Glutamatergic neuron (in vitro differentiated cells): ENCODE measurements around the gene HJURP. TPM values are rescaled to one million over a fixed set of nuclear protein-coding genes. Genes with fewer than 3 reads are reported as not detected.

Experiments
- DNase-seq: peaks from one replicate; pipeline ENCODE4 v3.0.0; 2022
- H3K27ac Mint-ChIP-seq: one replicate; pipeline ENCODE4 v1.8.0; 2020; ENCODE audit warnings: mild to moderate bottlenecking, mixed read lengths, inconsistent platforms; ENCODE audit not compliant: unreplicated experiment
- H3K27me3 Mint-ChIP-seq: one replicate; pipeline ENCODE4 v1.8.0; 2020; ENCODE audit warnings: mild to moderate bottlenecking, moderate library complexity, mixed read lengths, inconsistent platforms; ENCODE audit not compliant: unreplicated experiment
- H3K36me3 Mint-ChIP-seq: one replicate; pipeline ENCODE4 v1.8.0; 2020; ENCODE audit warnings: mild to moderate bottlenecking, mixed read lengths, inconsistent platforms; ENCODE audit not compliant: unreplicated experiment
- H3K4me1 Mint-ChIP-seq: one replicate; pipeline ENCODE4 v1.8.0; 2020; ENCODE audit warnings: mild to moderate bottlenecking, low read depth, mixed read lengths, inconsistent platforms; ENCODE audit not compliant: unreplicated experiment
- H3K4me3 Mint-ChIP-seq: one replicate; pipeline ENCODE4 v1.8.0; 2020; ENCODE audit warnings: mild to moderate bottlenecking, mixed read lengths, inconsistent platforms; ENCODE audit not compliant: unreplicated experiment
- H3K9me3 Mint-ChIP-seq: one replicate; pipeline ENCODE4 v1.8.0; 2020; ENCODE audit warnings: mild to moderate bottlenecking, moderate library complexity, mixed read lengths, inconsistent platforms; ENCODE audit not compliant: unreplicated experiment
- CTCF ChIP-seq: fragments of 200-600 bp; sonication (generic); IDR thresholded peaks from one replicate; pipeline ENCODE4 v1.5.0; 2021; ENCODE audit not compliant: partially characterized antibody, unreplicated experiment
- total RNA-seq: library from RNA; stranded (reverse); fragmentation: NEBNext Ultra II Directional; extraction: Animal tissue kit (Norgen Biotek cat#: 25700); gene quantifications from one replicate; pipeline ENCODE4 v1.2.1, GENCODE V29; 2021; ENCODE audit not compliant: unreplicated experiment

Gene HJURP
- total RNA-seq, 1 donor from 2014 or later = 6.9 TPM

GRCh38 chr2:233799716-233800115, 54.6 kb downstream of the HJURP start:
- peaks cover 4% of the 10 kb centered on the region for H3K27me3 Mint-ChIP-seq
- no peak overlapping the region for H3K4me3 Mint-ChIP-seq
- TF ChIP-seq CTCF = no peak
- no peak for DNase-seq
- H3K36me3 Mint-ChIP-seq = no peaks in the 10 kb centered on the region
- no peak overlapping the region for H3K27ac Mint-ChIP-seq
- H3K9me3 Mint-ChIP-seq = peaks cover 9% of the 10 kb centered on the region
- peaks cover 3% of the 10 kb centered on the region for H3K4me1 Mint-ChIP-seq

GRCh38 chr2:233799087-233799665, 55.2 kb downstream of the HJURP start:
- DNase-seq = no peak
- Mint-ChIP-seq H3K36me3 (no peaks in the 10 kb centered on the region), H3K9me3 (peaks cover 9% of the 10 kb centered on the region), H3K27ac (no peak overlapping the region), H3K4me3 (no peak overlapping the region), H3K4me1 (peaks cover 3% of the 10 kb centered on the region), H3K27me3 (peaks cover 3% of the 10 kb centered on the region)
- TF ChIP-seq CTCF = no peak

GRCh38 chr2:233798335-233799086, 55.8 kb downstream of the HJURP start:
- no peak for TF ChIP-seq CTCF
- Mint-ChIP-seq H3K36me3 (no peaks in the 10 kb centered on the region), H3K4me3 (no peak overlapping the region), H3K9me3 (peaks cover 9% of the 10 kb centered on the region), H3K4me1 (peaks cover 3% of the 10 kb centered on the region), H3K27ac (no peak overlapping the region), H3K27me3 (peaks cover 3% of the 10 kb centered on the region)
- no peak for DNase-seq

- Mint-ChIP-seq H3K4me3 (no peak overlapping the region), H3K27me3 (peaks cover 6% of the 10 kb centered on the region), H3K9me3 (peaks cover 9% of the 10 kb centered on the region), H3K27ac (no peak overlapping the region), H3K4me1 (peaks cover 3% of the 10 kb centered on the region), H3K36me3 (no peaks in the 10 kb centered on the region)
- TF ChIP-seq CTCF = no peak
- no peak for DNase-seq
These were observed 58.1 kb downstream of the HJURP start for GRCh38 chr2:233796254-233796653.

- Mint-ChIP-seq H3K9me3 (peaks cover 10% of the 10 kb centered on the region), H3K4me1 (peaks cover 3% of the 10 kb centered on the region), H3K27me3 (peaks cover 7% of the 10 kb centered on the region), H3K27ac (no peak overlapping the region), H3K36me3 (peaks cover 3% of the 10 kb centered on the region), H3K4me3 (no peak overlapping the region)
- TF ChIP-seq CTCF = no peak
- DNase-seq = no peak
These were observed 58.6 kb downstream of the HJURP start for GRCh38 chr2:233795735-233796171.
